GM19193 (cell line): ENCODE results near the gene ALDH8A1.

ENCODE experiments used
- POLR2A ChIP-seq: IDR thresholded peaks from 4 replicates; pipeline ENCODE4 v1.6.1; 2011; ENCODE audit not compliant: insufficient read depth, insufficient read length; ENCODE audit errors: extremely low read depth

The ALDH8A1 gene

DNA sequence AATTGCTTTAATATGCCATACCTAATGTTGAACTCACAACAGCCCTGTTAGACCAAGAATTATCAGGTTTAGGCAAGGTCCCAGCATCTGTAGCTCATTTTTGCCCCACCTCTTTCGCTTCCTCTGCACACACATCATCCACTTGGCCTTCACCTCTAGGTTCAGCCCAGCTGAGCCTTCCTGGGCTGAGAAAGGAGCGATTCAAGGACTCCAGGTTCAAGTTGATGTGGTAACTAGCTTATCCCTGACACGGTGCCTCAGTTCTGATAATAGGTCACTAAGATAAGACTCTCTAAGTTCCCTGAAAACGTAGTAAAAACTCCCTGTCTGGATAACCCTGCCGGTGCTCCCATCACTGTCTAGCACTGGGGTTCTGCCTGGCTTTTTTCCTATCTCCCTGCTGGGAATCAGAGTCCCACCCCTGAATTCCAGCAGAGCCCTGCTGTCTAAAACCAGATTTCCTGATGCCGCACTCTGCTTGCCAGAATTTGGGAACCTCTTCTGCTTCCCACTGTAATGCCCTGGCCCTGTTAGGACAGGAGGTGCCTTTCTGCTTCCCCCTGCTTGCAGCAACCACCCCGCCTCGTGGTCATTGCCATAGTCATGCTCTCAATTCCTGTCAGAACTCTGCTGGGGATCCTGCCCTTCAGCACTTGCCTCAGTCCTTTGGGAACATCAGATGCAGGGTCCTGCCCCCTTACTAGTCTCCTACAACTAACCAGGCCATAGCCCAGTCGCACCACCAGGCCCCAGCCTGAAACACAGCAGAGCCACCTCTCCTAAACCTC, 47.6 kb downstream of the ALDH8A1 start:
- no peak for TF ChIP-seq POLR2A

DNA sequence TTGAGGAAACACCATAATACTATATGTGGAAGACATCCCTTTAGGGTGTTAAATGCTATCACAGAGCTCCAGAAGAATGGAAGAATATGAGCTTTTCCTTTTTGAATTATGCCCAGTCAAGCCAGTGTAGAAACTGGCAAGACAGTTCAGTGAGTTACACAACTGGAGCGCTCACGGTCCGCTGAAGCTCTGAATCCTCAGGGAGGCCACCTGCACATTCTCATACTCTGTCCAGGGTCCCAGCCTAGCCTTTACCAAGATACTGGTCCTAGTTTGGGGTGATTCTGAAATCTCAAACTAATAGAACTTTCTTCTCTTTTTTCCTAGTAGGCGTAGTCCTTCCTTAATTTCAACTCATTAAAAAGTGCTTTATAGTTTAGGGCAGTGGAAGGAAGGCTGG, 51.3 kb downstream of the ALDH8A1 start:
- no peak for TF ChIP-seq POLR2A

DNA sequence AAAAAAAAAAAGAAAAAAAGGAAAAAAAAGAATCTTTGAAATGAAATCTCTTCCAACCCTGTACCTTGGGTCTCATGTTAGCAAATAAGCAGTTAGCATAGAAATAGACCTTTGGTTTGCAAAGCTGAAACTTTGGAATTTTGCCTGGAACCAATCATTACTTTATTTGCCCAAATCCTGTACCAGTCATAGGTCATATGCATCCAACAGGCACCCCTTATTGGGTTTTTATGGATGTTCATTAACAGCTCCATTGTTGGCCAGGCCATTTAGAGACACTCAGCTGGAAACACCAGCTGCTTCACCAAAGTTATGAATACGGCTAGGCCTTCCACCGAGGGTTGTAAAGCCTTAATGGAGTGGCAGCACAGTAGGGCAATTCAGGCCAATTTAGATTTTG, 53.0 kb downstream of the ALDH8A1 start:
- TF ChIP-seq POLR2A, result no peak

DNA sequence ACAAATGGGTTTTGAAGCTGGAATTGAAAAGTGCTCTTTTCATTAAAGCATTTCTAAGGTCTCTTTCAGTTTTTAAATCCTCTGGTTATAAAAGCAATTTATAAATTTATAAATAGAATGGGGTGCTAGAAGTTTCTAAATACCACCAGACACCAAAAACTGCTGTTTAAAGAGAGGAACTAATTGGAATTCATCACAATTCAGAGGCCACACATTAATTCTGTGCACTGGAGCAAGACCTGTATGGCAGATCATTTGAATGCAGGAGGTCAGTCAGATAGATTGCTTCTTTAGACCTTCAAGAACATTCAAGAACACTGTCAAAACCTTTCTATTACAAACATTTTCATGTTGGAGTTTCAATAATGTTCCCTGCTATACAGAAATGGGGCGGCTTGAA, 55.1 kb downstream of the ALDH8A1 start:
- no peak for TF ChIP-seq POLR2A

DNA sequence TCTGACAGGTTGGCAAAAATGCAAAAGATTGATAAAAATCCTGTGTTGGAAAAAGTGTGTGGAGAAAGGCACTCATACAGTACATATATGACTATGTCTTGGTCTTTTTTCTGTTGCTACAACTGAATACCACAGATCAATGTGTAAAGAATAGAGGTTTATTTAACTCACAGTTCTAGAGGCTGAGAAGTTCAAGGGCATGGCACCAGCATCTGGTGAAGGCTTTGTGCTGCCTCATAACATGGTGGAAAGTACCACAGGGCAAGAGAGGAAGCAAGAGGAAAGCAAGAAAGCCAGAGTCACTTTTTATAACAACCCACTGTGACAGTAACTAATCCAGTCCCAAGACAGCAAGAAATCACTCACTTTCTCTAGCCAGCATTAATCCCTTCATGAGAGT, 57.5 kb downstream of the ALDH8A1 start:
- no peak for TF ChIP-seq POLR2A

DNA sequence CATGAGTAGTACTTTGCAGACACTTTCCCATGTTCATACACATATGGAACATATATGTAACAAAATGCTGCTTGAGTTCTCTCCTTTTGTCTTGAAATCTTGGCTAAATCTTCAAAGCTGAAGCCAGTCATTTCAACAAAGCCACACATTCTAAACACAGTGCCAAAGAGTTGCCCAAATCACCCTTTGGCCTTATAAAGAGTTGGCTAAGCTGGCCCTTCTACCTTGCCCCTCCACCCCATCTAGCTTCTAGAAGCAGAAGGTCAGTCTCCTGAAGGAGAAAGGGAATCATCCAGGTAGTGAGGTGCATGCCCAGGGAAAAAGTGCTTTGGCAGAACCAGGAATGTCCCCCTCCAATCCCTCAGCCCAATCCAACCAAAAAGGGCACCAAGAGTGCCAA, 58.3 kb downstream of the ALDH8A1 start:
- TF ChIP-seq POLR2A, result no peak

DNA sequence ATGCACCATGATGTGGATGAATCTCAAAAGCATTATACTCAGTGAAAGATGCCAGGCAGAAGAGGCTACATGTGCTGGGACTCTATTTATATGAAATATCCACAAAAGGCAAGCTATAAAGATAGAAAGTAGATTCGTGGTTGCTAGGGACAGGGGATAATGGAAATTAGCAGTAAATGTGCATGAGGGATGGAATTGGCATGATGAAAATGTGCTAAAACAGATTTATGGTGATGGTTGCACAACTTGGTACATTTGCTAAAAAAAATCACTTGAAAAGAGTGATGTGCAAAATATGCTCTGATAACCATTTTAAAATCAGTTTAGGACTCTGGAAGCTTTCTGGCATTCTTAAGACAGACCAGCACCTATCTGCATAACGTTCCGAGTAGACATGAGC, 61.6 kb downstream of the ALDH8A1 start:
- TF ChIP-seq POLR2A, result no peak

DNA sequence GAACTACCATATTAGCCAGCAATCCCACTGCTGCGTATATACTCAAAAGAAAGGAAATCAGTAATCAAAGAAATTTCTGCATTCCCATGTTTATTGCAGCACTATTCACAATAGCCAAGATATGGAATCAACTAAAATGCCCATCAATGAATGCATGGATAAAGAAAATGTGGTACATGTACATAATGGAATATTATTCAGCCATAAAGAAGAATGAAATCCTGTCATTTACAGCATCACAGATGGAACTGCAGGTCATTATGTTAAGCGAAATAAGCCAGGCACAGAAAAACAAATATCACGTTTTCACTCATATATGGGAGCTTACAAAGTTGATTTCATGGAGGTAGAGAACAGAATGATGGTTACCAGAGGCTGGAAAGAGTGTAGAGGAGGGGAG, 65.1 kb downstream of the ALDH8A1 start:
- TF ChIP-seq POLR2A, result no peak

DNA sequence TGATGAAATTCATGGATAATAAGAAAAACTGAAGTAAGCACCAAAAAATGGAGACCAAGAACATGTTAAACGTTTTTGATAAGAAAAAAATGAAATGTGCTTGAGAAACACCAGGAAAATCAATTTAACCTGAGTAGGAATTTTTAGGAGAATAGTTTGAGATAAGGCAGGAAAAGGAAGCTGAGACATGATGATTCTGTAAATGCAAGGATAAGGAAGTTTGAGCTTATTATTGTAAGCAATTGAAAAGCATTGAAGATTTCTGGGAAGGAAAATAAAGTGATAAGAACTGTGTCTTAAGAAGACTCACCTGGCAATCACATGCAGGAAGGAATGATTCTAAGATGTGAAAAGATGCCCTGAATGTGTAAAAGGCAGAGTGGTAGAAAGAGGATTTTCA, 66.6 kb downstream of the ALDH8A1 start:
- TF ChIP-seq POLR2A, result no peak

DNA sequence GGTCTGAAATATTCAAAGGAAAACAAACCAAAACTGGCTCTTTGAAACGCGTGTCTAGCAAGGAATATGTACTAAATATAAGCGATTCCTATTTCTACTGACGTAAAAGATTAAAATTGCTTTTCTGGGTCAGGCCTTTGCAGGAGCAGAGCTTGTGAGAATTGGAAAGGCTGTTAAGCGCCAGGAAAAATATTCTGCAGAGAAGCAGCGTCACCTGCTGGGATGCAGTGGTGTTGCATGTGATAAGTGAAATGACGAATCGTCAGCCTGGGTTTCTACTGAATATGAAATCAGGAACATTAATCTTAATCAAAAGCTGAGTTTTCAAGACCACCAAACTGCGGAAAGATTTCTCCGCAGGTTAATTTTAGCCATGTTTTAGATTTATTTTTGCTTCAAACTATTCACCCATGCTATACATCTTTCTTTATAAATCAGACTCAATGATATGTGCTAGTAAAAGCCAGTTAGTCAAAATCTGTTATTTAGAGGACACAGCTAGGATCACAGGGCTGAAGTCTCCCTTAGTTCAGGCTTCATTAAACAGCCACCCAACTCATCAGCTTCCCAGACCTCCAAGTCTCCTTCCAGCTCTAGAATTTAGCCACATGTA, 67.4 kb downstream of the ALDH8A1 start:
- no peak for TF ChIP-seq POLR2A

DNA sequence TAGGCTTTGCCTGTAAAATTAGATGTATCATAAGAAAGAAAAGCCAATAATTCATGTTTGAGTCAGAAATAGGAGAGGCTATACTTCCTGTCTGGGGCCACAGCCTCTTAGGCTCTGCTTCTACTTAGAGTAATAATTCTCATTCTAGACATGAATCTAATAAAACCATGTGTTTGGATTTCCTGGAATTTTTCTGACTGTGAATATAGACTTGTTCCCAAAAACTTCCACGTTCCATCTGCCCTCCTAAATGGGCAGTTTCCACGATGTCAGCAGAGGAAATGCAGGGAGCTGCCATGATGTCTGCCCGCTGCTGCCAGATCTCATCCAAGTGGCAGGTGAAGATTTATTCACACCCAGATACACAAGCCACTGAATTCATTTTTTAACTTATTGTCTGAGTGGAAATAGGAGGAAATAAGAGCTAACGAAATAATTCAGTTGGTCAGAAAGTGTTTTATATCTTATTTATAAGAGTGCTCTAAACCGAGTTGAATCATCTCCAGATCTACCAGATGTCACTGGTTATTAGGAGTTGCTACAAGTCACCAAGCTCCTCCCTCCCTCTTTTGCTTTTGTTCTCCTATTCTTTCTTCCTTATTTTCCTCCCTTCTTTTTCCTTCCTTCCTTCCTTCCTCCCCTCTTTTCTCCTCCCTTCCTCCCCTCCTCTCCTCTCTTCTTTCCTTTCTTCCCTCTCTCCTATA, 69.3 kb downstream of the ALDH8A1 start:
- no peak for TF ChIP-seq POLR2A

DNA sequence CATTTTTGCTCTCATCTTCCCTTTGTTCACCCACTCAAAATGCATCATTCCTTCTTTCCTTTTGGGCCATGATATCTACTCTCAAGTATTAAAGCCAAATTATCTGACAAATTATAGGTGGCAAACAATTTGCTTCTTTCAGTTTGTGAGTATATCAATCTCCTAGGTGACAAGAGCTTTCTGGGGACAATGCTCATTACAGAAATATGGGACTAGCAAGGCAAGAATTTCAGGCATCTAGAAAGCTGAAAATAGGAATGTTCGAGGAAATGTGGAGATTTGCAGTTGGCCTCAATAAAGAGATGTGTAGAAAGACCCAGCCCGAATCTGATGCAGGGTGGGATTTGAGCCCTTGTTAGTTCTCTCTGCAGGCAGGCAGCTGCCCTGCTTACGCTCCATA, 71.8 kb downstream of the ALDH8A1 start:
- TF ChIP-seq POLR2A, result no peak

DNA sequence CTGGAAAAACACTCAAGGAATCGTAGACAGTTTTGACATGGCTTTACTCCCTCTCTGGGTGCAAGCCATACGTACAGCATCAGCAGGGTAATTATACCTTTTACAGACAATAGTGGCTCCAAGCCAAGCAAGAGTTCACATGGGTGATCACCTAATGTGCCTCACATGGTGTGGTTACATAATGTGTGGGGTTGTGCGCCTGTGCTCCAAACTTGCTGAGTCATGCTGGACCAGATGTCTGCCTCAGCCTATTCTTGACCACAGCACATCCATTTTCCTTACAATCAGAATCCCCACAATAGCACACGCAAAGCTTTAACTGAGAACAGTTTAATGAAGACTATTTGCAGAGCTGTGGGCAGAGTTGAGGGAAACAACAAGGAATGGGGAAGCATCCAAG, 74.5 kb downstream of the ALDH8A1 start:
- no peak for TF ChIP-seq POLR2A

DNA sequence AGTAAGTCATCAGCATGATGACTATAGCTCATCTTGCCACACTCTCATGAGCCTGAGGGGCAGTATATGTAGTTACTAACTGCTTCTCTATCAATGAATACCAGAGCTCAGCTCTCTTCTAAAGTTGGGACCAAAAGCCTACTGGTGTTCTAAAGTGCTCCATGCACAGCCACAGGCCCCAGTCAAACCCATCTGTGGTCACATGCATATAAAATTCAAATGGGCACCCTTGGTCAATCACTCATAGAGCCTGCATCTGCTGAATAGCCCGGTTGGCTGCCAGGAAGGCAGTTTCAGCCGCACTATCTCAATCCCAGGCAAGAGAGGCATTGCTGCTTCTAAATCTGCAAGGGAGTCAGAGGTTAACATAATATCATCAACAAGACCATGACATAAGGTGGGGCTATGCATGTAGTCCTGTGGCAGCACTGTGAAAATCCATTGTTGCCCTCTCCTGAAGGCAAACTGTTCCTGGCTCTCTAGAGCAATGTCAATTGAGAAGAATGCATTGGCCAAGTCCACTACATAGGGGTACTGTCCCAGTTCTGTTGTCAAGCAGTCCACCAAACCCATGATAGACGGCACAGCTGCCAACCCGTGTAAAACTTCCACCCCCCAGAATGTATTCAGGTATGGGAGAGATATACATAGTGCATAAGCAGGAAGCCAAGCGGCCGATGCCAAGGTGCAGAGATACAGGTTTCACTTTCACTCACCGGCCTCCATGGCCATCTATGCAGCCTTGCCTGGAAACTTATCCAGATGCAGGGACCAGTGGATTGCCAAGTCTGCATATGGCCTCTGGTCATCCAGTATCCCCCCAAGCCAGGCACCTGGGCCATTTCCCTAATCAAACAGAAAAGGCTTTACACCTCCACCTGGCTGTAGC, 76.2 kb downstream of the ALDH8A1 start:
- no peak for TF ChIP-seq POLR2A

DNA sequence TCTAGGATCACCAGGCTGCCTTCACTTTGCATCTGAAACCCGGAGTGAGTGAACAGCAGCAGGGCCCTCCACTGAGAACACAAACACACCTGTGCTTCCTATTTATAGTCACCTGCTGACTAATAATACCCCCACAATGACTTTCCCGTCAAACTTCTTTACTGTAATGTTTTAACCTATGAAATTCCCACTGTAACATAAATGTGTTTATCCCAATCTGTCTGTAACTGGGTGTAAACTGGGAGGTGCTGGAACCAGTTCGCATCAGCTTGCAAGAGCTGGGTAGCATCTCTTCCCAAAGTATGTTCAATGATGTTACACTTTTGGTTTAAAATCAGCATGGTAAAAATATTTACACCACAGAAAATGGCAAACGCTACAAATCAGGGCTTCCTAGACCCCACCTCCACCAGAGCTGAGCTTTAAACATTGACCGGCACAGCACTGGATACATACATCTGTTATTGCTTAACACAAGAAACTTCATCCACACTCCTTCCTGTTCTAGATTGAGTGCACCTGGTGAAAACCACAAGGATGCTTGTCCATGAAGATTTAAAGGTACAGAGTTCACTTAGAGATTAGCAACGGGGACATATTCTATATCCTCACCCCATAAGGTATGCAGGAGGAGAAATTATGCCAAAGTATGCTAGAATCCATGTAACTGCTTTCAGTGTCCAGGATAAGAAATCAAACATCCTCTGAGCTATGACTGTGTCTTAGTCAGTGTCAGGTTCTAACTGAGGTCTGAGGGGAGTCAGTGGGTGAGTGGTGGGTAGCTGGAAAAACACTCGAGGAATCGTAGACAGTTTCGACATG, 79.0 kb downstream of the ALDH8A1 start:
- TF ChIP-seq POLR2A, result no peak

DNA sequence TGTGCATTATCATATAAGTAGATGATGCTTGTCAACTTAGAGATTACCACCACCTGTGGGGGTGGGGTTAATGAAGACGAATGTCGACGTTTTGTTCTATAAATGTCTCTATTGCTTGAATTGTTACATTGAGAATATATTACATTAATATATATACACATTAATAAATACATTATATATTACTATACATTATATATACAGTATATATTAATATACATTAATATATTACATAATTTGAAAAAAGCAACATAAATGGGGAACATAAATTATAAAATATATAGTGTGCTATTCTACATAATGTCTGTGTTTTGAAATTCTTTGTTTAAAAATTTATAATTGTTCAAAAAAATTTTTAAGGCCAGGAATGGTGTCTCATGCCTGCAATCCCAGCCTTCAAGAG, 81.1 kb downstream of the ALDH8A1 start:
- no peak for TF ChIP-seq POLR2A
